GM23338 (cell line): Measurements from ENCODE around the gene PCDHA9.
"Not testable (repeated sequence)": the region's sequence is repeated elsewhere in the genome, so short reads cannot be mapped to it uniquely, and the experiment has no call there.

Experiments used
- CREB1 ChIP-seq: fragments of 250-450 bp; sonication (Bioruptor Pico); IDR thresholded peaks from 2 replicates; pipeline ENCODE4 v1.5.0; 2020; ENCODE audit warnings: low read depth, mild to moderate bottlenecking, moderate library complexity
- EZH2 ChIP-seq: fragments of 200-600 bp; sonication (generic); IDR thresholded peaks from one replicate; pipeline ENCODE4 v1.8.0; 2017; ENCODE audit warnings: antibody characterized with exemption, mild to moderate bottlenecking, low read depth; ENCODE audit not compliant: unreplicated experiment
- EZH2phosphoT487 ChIP-seq: fragments of 200-600 bp; sonication (generic); IDR thresholded peaks from one replicate; pipeline ENCODE4 v1.8.1; 2018; ENCODE audit warnings: antibody characterized with exemption; ENCODE audit not compliant: unreplicated experiment
- JUNB ChIP-seq: IDR thresholded peaks from one replicate; pipeline ENCODE4 v1.6.1; 2016; ENCODE audit warnings: antibody characterized with exemption; ENCODE audit not compliant: unreplicated experiment
- POLR2AphosphoS5 ChIP-seq: IDR thresholded peaks from 2 replicates; pipeline ENCODE4 v1.6.1; 2016; ENCODE audit warnings: antibody characterized with exemption, low read depth
- STAT1 ChIP-seq: IDR thresholded peaks from one replicate; pipeline ENCODE4 v1.6.1; 2016; ENCODE audit warnings: antibody characterized with exemption; ENCODE audit not compliant: unreplicated experiment
- TF ChIP-seq, protein P1 (sequence below): IDR thresholded peaks from one replicate; pipeline ENCODE4 v1.6.1; 2018; ENCODE audit warnings: antibody characterized with exemption; ENCODE audit not compliant: unreplicated experiment
- TF ChIP-seq, protein P2 (sequence below), 2 experiments: fragments of 200-600 bp in 1 of 2; sonication (generic) in 1 of 2; conservative IDR thresholded peaks; 2 replicates each; pipeline versions ENCODE4 v1.5.1 to v1.6.1; 2016 to 2017; ENCODE audit warnings: antibody characterized with exemption in 2 of 2, low read depth in 2 of 2, mild to moderate bottlenecking in 2 of 2, moderate library complexity in 1 of 2
- TF ChIP-seq, protein P3 (sequence below): IDR thresholded peaks from 2 replicates; pipeline ENCODE4 v1.6.1; 2016; ENCODE audit warnings: antibody characterized with exemption
- TF ChIP-seq, protein P4 (sequence below): fragments of 250-450 bp; sonication (Bioruptor Pico); IDR thresholded peaks from 2 replicates; pipeline ENCODE4 v1.5.0; 2020; ENCODE audit warnings: mild to moderate bottlenecking, moderate library complexity

DNA sequence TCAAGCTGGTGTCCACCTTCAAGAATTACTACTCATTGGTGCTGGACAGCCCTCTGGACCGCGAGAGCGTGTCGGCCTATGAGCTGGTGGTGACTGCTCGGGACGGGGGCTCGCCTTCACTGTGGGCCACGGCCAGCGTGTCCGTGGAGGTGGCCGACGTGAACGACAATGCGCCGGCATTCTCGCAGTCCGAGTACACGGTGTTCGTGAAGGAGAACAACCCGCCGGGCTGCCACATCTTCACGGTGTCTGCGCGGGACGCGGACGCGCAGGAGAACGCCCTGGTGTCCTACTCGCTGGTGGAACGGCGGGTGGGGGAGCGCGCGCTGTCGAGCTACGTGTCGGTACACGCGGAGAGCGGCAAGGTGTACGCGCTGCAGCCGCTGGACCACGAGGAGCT is 45.8 kb upstream of the PCDHA9 start:
- not testable (repeated sequence) for TF ChIP-seq JUNB; POLR2AphosphoS5; CREB1 (CRISPR knock-in tag); EZH2; EZH2phosphoT487; STAT1
- TF ChIP-seq, protein P1, sequence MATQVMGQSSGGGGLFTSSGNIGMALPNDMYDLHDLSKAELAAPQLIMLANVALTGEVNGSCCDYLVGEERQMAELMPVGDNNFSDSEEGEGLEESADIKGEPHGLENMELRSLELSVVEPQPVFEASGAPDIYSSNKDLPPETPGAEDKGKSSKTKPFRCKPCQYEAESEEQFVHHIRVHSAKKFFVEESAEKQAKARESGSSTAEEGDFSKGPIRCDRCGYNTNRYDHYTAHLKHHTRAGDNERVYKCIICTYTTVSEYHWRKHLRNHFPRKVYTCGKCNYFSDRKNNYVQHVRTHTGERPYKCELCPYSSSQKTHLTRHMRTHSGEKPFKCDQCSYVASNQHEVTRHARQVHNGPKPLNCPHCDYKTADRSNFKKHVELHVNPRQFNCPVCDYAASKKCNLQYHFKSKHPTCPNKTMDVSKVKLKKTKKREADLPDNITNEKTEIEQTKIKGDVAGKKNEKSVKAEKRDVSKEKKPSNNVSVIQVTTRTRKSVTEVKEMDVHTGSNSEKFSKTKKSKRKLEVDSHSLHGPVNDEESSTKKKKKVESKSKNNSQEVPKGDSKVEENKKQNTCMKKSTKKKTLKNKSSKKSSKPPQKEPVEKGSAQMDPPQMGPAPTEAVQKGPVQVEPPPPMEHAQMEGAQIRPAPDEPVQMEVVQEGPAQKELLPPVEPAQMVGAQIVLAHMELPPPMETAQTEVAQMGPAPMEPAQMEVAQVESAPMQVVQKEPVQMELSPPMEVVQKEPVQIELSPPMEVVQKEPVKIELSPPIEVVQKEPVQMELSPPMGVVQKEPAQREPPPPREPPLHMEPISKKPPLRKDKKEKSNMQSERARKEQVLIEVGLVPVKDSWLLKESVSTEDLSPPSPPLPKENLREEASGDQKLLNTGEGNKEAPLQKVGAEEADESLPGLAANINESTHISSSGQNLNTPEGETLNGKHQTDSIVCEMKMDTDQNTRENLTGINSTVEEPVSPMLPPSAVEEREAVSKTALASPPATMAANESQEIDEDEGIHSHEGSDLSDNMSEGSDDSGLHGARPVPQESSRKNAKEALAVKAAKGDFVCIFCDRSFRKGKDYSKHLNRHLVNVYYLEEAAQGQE = not testable (repeated sequence)
- TF ChIP-seq, protein P2, sequence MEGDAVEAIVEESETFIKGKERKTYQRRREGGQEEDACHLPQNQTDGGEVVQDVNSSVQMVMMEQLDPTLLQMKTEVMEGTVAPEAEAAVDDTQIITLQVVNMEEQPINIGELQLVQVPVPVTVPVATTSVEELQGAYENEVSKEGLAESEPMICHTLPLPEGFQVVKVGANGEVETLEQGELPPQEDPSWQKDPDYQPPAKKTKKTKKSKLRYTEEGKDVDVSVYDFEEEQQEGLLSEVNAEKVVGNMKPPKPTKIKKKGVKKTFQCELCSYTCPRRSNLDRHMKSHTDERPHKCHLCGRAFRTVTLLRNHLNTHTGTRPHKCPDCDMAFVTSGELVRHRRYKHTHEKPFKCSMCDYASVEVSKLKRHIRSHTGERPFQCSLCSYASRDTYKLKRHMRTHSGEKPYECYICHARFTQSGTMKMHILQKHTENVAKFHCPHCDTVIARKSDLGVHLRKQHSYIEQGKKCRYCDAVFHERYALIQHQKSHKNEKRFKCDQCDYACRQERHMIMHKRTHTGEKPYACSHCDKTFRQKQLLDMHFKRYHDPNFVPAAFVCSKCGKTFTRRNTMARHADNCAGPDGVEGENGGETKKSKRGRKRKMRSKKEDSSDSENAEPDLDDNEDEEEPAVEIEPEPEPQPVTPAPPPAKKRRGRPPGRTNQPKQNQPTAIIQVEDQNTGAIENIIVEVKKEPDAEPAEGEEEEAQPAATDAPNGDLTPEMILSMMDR (conservative IDR thresholded peaks at IDR 0.05; ENCODE audit: low read depth in 2 of 2) = not testable (repeated sequence)
- TF ChIP-seq, protein P3, sequence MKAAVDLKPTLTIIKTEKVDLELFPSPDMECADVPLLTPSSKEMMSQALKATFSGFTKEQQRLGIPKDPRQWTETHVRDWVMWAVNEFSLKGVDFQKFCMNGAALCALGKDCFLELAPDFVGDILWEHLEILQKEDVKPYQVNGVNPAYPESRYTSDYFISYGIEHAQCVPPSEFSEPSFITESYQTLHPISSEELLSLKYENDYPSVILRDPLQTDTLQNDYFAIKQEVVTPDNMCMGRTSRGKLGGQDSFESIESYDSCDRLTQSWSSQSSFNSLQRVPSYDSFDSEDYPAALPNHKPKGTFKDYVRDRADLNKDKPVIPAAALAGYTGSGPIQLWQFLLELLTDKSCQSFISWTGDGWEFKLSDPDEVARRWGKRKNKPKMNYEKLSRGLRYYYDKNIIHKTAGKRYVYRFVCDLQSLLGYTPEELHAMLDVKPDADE = not testable (repeated sequence)
- TF ChIP-seq, protein P4, sequence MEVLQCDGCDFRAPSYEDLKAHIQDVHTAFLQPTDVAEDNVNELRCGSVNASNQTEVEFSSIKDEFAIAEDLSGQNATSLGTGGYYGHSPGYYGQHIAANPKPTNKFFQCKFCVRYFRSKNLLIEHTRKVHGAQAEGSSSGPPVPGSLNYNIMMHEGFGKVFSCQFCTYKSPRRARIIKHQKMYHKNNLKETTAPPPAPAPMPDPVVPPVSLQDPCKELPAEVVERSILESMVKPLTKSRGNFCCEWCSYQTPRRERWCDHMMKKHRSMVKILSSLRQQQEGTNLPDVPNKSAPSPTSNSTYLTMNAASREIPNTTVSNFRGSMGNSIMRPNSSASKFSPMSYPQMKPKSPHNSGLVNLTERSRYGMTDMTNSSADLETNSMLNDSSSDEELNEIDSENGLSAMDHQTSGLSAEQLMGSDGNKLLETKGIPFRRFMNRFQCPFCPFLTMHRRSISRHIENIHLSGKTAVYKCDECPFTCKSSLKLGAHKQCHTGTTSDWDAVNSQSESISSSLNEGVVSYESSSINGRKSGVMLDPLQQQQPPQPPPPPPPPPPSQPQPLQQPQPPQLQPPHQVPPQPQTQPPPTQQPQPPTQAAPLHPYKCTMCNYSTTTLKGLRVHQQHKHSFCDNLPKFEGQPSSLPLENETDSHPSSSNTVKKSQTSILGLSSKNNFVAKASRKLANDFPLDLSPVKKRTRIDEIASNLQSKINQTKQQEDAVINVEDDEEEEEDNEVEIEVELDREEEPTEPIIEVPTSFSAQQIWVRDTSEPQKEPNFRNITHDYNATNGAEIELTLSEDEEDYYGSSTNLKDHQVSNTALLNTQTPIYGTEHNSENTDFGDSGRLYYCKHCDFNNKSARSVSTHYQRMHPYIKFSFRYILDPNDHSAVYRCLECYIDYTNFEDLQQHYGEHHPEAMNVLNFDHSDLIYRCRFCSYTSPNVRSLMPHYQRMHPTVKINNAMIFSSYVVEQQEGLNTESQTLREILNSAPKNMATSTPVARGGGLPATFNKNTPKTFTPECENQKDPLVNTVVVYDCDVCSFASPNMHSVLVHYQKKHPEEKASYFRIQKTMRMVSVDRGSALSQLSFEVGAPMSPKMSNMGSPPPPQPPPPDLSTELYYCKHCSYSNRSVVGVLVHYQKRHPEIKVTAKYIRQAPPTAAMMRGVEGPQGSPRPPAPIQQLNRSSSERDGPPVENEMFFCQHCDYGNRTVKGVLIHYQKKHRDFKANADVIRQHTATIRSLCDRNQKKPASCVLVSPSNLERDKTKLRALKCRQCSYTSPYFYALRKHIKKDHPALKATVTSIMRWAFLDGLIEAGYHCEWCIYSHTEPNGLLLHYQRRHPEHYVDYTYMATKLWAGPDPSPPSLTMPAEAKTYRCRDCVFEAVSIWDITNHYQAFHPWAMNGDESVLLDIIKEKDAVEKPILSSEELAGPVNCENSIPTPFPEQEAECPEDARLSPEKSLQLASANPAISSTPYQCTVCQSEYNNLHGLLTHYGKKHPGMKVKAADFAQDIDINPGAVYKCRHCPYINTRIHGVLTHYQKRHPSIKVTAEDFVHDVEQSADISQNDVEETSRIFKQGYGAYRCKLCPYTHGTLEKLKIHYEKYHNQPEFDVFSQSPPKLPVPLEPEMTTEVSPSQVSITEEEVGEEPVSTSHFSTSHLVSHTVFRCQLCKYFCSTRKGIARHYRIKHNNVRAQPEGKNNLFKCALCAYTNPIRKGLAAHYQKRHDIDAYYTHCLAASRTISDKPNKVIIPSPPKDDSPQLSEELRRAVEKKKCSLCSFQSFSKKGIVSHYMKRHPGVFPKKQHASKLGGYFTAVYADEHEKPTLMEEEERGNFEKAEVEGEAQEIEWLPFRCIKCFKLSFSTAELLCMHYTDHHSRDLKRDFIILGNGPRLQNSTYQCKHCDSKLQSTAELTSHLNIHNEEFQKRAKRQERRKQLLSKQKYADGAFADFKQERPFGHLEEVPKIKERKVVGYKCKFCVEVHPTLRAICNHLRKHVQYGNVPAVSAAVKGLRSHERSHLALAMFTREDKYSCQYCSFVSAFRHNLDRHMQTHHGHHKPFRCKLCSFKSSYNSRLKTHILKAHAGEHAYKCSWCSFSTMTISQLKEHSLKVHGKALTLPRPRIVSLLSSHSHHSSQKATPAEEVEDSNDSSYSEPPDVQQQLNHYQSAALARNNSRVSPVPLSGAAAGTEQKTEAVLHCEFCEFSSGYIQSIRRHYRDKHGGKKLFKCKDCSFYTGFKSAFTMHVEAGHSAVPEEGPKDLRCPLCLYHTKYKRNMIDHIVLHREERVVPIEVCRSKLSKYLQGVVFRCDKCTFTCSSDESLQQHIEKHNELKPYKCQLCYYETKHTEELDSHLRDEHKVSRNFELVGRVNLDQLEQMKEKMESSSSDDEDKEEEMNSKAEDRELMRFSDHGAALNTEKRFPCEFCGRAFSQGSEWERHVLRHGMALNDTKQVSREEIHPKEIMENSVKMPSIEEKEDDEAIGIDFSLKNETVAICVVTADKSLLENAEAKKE (CRISPR knock-in tag) = not testable (repeated sequence)
